Hematopoietic multipotent progenitor cell (in vitro differentiated cells): ENCODE results near the gene NUCB1. TPM values are rescaled to one million over a fixed set of nuclear protein-coding genes. Genes with fewer than 3 reads are reported as not detected.
A peak's percentile ranks its signal among the peaks of the same experiment; 100 is the strongest.

Experiments
- DNase-seq, 3 donors: peaks; one replicate each; pipeline ENCODE4 v3.0.0-alpha.2; 2011 to 2015; ENCODE audit warnings: low read depth in 2 of 3, low spot score in 2 of 3
- total RNA-seq: library from RNA; depleted of rRNA; stranded (reverse); fragments of >200 nt; gene quantifications from one replicate; pipeline ENCODE4 v1.2.3, GENCODE V29; 2012

The NUCB1 gene
- total RNA-seq, 1 donor: 235 TPM

DNA sequence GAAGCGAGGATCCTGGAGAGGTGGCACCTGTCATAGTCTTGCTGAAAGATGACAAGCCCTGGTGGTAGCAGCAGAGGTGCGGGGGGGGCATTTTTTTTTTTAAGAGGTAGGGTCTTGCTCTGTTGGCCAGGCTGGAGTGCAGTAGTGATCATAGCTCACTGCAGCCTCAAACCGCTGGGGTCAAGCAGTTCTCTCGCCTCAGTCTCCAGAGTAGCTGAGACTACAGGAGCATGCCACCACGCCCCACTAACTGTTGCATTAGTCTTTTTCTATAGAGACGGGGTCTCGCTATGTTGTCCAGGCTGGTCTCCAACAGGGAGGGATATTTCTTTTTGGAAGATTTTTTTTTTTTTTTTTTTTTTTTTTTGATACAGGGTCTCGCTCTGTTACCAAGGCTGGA, 57.9 kb downstream of the NUCB1 start:
- no peak for DNase-seq

DNA sequence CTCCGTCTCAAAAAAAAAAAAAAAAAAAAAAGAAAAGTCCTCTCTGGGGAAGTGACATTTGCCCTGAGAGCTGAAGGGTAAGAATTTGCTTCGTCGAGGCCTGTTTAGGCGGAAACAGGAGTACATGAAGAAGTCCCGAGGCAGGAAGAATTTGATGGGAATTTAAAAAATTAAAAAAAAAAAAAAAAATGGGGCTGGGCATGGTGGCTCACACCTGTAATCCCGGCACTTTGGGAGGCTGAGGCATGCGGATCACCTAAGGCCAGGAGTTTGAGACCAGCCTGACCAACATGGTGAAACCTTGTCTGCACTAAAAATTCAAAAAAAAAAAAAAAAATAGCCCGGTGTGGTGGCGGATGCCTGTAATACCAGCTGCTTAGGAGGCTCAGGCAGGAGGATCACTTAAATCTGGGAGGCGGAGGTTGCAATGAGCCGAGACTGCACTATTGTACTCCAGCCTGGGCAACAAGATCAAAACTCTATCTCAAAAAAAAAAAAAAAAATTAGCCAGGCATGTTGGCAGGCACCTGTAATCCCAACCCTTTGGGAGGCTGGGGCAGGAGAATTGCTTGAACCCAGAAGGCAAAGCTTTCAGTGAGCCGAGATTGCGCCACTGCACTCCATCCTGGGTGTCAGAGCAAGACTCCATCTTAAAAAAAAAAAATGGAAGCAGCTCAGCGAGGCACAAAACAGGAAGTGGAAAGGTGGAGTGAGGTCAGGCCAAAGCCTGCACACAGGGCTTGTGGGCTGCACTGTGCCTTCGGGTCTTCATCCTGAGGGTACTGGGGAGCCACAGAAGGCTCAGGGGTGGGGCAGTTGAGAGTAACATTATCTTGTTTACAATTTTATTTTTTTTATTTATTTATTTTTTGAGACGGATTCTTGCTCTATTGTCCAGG, 59.5 kb downstream of the NUCB1 start:
- peak in 1 of 3 donors; percentile 25 for DNase-seq

DNA sequence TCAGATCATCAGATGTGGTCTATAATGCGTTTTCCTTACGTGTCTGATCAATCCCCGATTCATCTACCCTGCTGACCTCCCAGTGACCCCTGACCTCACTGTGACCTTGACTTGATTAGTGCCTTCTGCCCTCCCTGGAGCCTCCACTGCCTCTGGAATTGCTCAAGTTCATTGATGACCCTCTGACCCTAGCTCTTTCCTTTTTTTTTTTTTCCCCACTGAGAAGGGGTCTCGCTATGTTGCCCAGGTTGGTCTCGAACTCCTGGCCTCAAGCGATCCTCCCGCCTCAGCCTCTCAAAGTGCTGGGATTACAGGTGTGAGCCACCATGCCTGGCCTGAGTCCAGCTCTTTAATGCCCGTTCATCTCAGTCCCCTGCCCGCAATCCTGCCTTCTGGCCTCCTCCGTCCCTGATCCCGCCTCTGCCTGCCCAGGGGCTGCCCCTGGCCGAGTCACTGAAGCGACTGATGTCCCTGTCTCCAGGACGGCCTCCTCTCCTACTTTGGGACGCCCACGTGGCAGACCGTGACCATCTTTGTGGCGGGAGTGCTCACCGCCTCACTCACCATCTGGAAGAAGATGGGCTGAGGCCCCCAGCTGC, 61.0 kb downstream of the NUCB1 start:
- DNase-seq: no peak

- no peak for DNase-seq
Measured at GRCh38 chr19:48961673-48962028, 61.5 kb downstream of the NUCB1 start.

- DNase-seq: peak in 2 of 3 donors; percentile 75 to 82
Measured at GRCh38 chr19:48962029-48962848, 62.1 kb downstream of the NUCB1 start.

DNA sequence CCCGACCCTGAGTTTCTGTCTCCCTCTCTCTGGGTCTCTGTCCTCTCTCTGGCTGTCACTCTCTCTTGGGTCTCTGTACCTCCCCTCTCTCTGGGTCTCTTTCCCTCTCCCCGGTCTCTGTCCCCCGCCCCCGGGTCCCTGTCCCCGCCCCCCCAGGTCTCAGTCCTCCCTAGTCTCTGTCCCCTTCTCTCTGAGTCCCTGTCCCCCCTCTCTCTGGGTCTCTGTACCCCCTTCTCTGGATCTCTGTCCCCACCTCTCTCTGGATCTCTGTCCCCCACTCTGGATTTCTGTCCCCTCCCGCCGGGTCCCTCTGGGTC, 62.7 kb downstream of the NUCB1 start:
- no peak for DNase-seq

DNA sequence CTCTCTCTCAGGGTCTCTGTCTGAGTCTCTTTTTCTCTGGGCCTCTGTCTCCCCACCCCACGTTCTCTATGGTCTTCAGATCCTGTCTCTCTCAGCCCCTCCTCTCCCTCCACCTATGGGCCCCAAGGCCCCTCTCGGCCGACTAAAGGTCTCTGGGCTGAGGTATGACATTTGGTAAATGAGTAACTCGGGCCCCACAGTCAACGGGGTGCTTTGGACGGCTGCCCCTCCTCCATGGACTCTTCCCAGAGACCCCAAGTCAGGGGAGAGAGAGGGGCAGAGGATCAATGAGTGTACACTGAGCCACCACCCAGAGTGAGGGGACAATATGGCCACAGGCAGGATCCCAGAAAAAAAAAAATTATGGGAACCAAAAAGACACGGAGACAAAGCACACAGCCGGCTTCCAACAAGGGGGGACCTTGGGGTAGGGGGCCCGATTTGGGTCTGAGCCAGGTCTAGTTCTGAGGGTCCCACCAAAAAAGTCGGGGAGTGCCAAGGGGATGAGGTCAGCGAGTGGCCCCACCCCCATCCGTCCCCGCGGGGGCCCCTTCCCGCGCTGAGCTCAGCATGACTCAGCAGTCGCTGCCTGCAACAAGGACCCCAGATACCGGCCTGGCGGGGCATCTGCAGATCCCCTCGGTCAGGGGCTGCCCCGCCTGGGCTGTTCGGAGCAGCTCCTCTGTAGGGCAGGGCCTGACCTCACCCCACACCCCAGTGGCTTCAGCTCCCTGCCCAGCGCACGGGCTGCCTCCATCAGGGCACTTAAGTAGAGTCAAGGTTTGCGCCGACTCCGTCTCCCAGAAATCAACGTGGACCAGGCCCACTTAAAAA, 63.5 kb downstream of the NUCB1 start:
- peak in 2 of 3 donors; percentile 77 to 89 for DNase-seq

GRCh38 chr19:48964205-48965039, 64.3 kb downstream of the NUCB1 start:
- DNase-seq: no peak

- peak; percentile 66 to 97 (median 95) for DNase-seq
Measured at GRCh38 chr19:48965040-48965805, 65.1 kb downstream of the NUCB1 start, which contains the start of gene FTL. Gene FTL, plus strand, starts transcription at chr19:48965309. Its CDS starts 199 bp downstream, at chr19:48965508.

GRCh38 chr19:48965806-48966540, 65.9 kb downstream of the NUCB1 start:
- peak; percentile 68 to 90 (median 80) for DNase-seq

DNA sequence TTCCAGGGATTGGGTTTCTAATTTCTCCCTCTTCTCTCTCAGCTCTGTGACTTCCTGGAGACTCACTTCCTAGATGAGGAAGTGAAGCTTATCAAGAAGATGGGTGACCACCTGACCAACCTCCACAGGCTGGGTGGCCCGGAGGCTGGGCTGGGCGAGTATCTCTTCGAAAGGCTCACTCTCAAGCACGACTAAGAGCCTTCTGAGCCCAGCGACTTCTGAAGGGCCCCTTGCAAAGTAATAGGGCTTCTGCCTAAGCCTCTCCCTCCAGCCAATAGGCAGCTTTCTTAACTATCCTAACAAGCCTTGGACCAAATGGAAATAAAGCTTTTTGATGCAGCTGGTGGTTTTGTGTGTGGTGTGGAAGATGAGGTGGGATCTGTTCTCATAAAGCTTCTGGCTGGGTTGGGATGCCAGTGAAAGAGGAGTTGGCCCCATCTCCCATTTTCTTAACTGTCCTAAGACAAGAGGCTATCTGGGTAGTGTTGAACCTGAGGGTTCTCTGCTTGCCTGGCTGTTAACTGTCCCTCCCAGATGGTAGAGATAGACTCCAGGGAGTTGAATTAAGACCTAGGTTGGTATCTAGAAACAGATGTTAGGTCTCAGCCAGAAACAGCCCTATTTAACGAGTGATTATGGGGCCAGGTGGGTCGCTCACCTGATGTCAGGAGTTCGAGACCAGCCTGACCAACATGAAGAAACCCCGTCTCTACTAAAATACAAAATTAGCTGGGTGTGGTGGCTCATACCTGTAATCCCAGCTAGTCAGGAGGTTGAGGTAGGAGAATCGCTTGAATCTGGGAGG, 66.6 kb downstream of the NUCB1 start:
- no peak for DNase-seq

DNA sequence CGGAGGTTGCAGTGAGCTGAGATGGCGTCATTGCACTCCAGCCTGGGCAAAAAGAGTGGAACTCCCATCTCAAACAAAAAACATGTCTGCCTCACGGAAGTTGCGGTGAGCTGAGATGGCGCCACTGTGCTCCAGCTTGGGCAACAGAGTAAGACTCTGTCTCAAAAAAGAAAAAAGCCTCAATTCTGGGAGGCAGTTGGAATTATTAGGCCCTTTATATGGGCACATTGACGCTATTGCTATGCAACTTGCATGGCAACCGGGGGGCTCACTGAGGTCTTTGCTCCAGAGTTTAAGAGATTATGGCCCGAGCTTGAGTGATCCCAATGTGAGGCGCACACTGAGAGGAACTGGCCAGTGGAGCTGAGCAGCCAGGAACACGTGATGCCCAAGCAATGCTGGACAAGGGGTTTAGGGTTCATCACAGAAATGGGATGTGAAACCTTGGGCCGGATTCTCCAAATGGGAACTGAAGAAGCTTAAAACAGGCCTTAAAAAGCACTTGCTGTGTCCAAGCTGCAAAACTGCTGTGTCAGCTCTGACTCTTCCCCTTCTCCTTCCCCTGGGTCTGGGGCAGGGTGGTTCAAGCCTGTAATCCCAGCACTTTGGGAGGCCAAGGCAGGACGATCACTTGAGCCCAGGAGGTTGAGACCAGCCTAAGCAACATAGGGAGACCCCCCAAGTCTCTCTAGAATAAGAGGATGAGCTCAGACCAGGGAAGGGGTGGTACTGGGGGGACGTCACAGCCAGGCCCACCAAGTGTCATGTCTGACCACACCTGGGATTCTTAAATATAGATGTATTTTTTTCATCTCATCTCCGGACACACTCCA, 67.5 kb downstream of the NUCB1 start:
- peak in 1 of 3 donors; percentile 26 for DNase-seq

DNA sequence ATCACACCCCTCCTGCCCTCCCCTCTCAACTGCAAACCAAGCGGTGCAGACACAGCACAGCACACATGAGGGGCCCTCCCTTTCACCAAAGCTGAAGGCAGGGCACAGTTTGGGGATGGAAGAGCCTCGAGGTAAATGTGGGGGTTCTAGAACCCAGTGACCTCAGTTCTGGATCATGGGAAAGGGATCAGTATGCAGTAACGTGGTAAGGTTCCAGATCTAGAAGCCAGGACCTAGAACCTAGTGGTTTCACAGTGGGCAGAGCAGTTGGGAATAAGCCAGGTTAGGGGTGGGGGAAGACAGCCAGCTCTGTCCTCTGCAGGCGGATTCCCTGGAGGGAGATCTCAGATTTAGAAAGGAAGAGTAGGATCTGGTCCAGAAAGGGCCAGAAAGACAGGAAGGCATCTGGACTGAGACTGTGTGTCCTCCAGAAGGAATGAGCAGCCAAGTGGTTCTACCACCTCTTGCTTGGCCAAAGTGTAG, 68.1 kb downstream of the NUCB1 start:
- no peak for DNase-seq

DNA sequence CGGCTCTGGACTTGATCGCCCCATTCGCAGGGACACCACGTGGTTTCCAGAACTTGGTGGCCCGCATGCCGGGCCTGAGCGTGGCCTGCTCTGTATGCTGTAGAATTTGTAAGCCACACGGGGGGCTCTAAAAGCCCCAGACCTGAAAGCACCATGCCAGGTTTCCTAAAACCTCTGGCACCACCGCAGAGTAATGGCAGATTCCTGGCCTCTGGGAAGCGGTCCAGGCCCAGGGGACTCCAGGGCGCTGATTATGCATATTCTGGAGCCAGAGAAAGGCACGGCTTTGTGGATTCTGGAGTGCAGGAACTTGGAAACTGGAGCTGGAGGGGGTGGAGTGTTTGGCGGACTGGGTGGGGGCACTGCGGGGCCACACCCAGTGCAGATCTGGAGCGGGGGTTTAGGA, 68.7 kb downstream of the NUCB1 start:
- DNase-seq: no peak

DNA sequence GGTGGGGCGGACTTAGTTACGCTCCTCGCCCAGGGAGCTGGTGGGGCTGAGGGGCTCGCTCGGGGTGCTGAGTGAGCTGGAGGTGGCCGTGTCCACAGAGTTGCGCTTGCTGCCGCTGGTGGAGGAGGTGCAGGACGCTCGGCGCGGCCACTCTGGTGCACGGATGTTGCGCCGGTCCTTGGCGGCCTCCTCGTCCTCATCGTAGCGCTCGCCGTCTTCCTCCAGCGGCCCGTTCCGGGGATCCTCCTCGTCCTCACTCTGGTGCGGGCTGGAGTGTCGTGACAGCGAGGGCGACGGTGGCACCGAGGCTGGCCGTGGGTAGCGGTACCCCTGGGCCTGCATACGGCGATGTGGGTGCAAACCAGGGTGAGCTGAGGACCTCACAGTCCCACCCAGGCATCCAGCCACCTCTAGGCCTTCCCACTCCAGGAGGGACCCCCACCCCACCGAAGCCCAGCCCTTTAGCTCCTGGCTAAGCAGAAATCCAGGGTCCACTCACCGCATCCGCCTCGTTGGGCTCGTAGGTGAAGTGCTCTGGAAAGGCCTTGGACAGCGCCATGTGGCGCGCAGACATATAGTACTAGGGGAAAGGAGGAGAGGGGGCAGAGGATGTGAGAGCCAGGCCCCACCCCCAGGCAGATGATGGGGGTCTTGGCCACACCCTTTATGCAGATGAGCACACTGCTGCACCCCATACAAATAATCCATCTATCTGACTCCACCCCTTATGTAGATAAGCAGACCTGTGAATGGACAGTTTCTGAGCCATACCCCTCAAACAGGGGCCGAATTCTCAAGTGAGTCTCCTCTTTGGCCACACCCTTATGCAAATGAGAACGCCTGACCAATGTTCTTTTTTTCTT, 69.4 kb downstream of the NUCB1 start:
- DNase-seq: peak in 2 of 3 donors; percentile 31 to 48
